CD4-positive, alpha-beta T cell treated with Interleukin-17A for 1 hour (primary cell): ENCODE results near the gene COL15A1.

Source experiments
- DNase-seq: peaks from one replicate; pipeline ENCODE4 v3.0.0-alpha.2; 2020

The COL15A1 gene

DNA sequence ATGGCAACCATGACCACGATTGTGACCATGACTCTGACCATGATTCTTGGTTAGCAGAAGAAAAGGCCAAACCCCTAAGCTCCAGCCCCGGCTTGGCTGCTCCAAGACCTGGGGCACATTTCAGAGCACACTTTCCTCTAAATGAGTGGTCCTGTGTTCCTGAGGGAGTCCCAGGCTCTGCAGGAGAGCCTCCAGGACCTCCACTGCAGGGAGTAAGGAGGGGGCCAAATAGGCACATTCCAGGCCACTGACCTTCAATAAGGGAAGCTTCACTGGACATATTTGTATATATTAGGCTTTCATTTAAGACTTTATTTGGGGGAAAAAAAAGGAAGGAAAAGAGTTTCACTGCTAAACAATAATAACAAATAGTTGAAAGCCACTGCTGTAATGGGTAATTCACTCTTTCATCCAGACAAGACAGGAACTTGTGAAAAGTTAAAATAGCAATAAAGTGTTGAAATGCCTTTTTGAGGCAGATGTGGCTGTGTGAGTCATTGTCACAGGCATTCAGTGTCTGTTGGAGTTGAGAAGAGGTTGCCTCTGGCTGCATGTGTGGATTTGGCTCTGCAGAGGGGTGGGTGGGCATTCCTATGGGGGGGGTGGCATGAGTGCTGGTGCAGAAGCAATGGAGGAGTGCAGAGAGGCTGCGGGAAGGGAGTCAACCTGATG lies 97.3 kb downstream of the COL15A1 start:
- DNase-seq: no peak

DNA sequence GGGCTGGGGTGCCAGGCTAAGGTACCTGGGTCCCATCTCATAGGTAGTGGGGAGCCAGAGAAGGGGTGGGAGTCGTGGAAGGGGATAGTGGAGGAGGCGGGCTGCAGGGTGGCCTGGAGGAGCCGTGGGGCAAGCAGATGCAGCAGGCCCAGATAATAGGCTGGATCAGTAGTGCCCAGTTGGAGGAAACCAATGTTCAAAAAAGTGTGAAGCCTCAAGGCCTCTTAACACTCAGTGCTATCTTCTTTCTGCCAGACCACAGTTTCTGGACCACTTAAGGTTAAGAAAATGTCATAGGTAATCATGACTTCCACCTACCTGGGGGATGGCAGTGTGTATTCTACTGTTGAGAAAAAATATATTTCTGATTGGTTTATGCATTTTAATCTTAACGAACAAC lies 97.9 kb downstream of the COL15A1 start:
- DNase-seq: no peak

DNA sequence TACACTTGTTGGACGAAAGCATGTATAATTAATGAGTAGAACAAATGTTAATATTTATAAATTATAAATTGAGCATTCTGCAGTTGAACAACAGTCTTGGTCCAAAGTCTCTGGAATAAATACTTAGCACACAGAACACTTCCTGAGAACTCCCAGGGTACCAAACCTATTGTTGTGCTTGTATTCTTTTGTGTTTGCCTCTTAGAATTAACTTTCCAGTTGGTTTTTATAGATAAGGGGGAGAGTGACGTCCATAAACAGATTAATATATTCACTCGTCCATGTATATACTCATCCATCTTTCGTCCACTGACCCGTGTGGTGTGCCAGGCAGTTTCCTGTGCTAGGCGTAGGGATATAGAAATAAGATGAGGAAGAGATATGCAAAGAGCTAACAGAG lies 98.9 kb downstream of the COL15A1 start:
- DNase-seq: no peak

DNA sequence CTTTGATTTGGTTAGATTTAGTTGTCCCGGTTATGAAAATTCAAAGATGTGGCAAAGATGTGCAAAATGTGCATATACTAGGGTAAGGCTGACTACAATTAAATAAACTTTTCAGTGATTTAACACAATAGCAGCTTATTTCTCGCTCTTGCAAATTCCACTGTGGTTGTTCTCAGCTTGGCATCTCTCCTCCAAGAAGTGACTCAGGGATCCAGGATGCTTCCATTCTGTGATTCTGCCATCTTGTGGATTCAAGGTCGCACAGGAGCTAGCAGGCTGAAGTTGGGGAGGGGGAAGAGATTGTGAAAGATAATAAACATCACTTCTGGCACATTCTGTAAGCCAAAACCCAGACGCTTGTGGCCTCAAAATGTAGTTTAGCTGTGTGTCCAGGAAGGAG lies 101.1 kb downstream of the COL15A1 start:
- DNase-seq: no peak

GRCh38 chr9:99046068-99046467 lies 102.4 kb downstream of the COL15A1 start:
- DNase-seq: no peak

GRCh38 chr9:99046542-99047071 lies 102.9 kb downstream of the COL15A1 start:
- DNase-seq: no peak

GRCh38 chr9:99049228-99049627 lies 105.5 kb downstream of the COL15A1 start:
- no peak for DNase-seq

DNA sequence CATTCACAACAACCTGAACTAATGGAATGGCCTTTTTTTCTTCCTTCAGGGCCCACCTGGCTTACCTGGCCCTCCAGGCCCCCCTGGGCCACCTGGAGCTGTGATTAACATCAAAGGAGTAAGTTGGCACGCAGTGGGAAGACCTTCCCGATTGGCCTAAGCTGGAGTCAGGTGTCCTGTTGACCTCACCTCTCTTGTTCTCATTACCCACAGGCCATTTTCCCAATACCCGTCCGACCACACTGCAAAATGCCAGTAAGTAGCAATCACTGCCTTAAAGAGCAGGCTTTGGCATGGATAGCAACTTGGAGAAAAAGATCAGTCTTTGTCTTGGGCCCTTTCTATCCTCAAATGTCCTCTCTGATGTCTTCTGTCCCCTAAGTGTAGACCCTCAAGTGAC lies 105.9 kb downstream of the COL15A1 start:
- DNase-seq: no peak

DNA sequence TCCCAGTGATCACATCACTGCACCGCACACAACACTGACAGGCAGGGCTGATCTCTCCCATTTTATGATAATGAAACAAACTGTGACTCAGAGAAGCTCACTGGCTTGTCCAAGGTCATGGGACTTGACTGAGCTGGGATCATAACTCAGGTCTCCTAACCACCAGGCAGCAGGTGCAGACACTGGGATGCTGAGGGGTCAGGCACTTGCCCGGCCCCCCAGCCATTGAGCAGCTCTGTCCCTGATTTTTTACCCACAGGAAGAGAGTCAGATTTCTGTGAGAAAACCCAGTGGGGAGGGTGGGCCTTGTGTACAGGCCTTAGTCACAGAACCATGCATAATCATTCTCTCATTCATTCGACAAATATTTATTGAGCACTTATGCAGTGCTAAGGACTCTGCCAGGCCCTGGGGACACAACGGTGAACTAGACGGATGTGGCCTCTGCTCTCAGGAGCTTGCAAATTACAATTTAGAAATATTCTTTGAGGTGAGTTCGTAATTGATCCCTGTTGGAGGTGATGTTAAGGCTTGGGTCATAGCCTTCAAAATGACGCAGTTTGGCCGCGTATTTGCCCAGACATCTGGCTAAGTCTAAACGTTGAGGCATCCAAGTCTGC lies 106.7 kb downstream of the COL15A1 start:
- no peak for DNase-seq

GRCh38 chr9:99050924-99051323 lies 107.2 kb downstream of the COL15A1 start:
- no peak for DNase-seq

GRCh38 chr9:99051406-99051805 lies 107.7 kb downstream of the COL15A1 start:
- DNase-seq: no peak

DNA sequence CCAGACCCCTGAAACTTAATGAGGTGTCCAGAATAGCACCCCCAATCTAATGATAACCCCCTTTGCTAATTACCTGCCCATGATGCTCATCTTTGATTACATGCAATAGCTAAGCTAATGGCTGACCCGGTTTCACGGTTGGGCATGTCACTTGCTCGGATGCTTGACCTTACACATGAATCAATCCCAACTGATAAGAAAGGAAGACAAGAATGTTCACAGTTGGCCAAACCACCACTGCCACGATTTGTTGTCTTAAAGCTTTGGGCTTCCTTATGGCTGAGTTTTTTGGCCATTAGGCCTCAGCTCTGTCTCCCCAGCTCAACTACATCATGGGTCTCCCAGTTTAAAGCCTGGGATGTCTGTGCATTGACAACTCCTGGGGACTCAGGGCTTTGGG lies 108.1 kb downstream of the COL15A1 start:
- no peak for DNase-seq

DNA sequence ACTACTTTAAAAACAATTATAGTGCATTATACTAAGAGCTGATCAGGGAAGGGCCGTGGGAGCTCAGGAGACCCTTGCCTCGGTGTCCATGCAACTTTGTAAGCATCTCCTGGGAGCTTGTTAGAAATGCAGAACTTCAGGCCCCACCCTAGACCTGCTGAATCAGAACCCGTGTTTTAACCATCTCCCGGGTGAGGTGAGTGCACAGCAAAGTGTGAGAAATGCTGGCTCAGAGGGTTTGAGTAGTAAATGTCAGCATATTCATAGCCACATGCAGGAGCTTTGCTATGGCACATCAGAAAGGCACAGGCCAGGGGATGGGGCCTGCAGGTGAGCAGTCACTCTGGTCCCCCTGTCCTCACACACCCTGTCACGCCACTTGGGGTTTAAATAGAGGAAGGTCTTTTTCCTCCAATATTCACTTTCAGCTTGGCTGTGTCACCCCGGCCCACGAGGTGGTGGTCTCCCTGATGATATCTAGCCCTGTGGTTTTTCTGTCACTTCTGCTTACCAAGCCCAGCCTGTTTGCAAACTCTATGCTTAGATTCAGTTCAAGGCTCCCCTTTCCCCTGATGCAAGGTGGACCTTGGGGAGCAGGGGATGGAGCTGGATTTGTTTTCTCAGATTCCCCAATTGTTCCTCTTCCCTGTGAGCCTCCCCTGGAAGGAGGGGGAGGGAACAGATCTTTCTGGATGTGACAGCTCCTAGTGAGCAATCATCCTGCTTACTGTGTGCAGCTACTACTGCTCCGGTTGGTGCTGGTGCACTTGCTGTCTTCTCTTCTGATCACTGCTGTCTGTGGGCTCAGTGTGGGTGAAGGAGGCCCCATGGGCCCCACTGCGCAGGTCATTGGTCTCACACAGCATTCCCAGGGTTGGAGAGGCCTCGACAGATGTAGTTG lies 109.4 kb downstream of the COL15A1 start:
- DNase-seq: peak; percentile 11

DNA sequence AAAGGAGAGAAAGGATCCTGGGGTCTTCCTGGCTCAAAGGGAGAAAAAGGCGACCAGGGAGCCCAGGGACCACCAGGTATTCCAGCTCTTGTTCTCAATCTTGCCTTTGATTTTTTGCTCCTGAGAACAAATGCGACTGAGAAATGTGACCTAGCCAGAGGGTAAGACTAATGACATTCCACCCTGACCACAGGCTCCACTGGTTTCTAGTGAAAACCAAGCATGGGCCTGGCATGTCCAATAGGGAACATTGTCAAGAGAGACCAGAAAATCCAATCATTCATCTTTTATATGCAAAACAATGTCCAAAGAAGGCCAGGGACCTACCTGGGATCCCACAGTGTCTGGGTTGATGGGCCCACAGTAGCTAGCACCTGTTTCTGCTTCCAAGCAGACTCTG lies 110.9 kb downstream of the COL15A1 start:
- no peak for DNase-seq

DNA sequence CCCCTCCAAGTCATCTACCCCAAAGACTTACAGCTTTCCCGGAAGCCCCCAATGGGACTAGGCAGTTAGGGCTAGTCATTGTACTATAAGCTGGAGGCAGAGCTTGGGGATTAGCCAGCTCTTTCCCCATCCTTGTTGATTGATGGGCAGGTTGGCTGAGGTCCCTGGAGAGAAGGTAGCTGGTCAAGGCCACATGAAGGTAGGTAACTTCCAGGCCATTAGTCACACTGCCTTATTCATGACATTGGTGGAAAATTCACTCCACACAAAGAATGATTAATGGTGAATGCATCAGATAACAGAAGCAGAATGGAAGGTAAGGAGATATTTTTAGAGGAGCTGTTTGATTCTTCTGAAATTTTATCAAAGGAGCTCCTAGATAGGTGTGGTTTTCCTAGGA lies 111.7 kb downstream of the COL15A1 start:
- DNase-seq: no peak

GRCh38 chr9:99056186-99056585 lies 112.5 kb downstream of the COL15A1 start:
- no peak for DNase-seq

- DNase-seq: peak; percentile 51
Observed at GRCh38 chr9:99056886-99057664, 113.4 kb downstream of the COL15A1 start.

- DNase-seq: peak; percentile 77
Observed at GRCh38 chr9:99057665-99058625, 114.2 kb downstream of the COL15A1 start.

GRCh38 chr9:99058964-99059921 lies 115.5 kb downstream of the COL15A1 start:
- DNase-seq: peak; percentile 36

- DNase-seq: no peak
Observed at GRCh38 chr9:99060621-99061020, 116.9 kb downstream of the COL15A1 start.
